Chondrocyte (in vitro differentiated cells): ENCODE measurements around the gene PLXND1. TPM values are rescaled to one million over a fixed set of nuclear protein-coding genes. Genes with fewer than 3 reads are reported as not detected.

Experiments
- DNase-seq: peaks from one replicate; pipeline ENCODE4 v3.0.0; 2021; ENCODE audit warnings: mixed read lengths, low spot score
- H3K27ac Mint-ChIP-seq: one replicate; pipeline ENCODE4 v1.8.0; 2021; ENCODE audit warnings: mild to moderate bottlenecking, moderate library complexity, mixed read lengths; ENCODE audit not compliant: unreplicated experiment
- H3K27me3 Mint-ChIP-seq: 2 replicates; pipeline ENCODE4 v1.8.0; 2021; ENCODE audit warnings: low read depth, mixed read lengths
- H3K36me3 Mint-ChIP-seq: 2 replicates; pipeline ENCODE4 v1.8.0; 2021; ENCODE audit warnings: low read depth, mixed read lengths
- H3K4me1 Mint-ChIP-seq: 2 replicates; pipeline ENCODE4 v1.8.0; 2021; ENCODE audit warnings: low read depth, mild to moderate bottlenecking, mixed read lengths
- H3K4me3 Mint-ChIP-seq: one replicate; pipeline ENCODE4 v1.8.0; 2021; ENCODE audit warnings: mild to moderate bottlenecking, moderate library complexity, mixed read lengths; ENCODE audit not compliant: unreplicated experiment
- H3K9me3 Mint-ChIP-seq: 2 replicates; pipeline ENCODE4 v1.8.0; 2021; ENCODE audit warnings: low read depth, mixed read lengths
- CTCF ChIP-seq: fragments of 200-600 bp; sonication (generic); IDR thresholded peaks from 2 replicates; pipeline ENCODE4 v1.5.0; 2021; ENCODE audit warnings: antibody characterized with exemption, mild to moderate bottlenecking, moderate library complexity
- total RNA-seq: library from RNA; stranded (reverse); gene quantifications from 3 replicates; pipeline ENCODE4 v1.2.1, GENCODE V29; 2021

The PLXND1 gene
- total RNA-seq, 1 donor from 2014 or later: 267 TPM

GRCh38 chr3:129602309-129602708, 4.2 kb downstream of the PLXND1 start:
- Mint-ChIP-seq H3K27me3 (no peaks in the 10 kb centered on the region), H3K27ac (peak overlapping the region; percentile 97), H3K36me3 (peaks cover 2% of the 10 kb centered on the region), H3K9me3 (no peaks in the 10 kb centered on the region), H3K4me3 (peak overlapping the region; percentile 98), H3K4me1 (peaks cover 79% of the 10 kb centered on the region)
- no peak for DNase-seq
- no peak for TF ChIP-seq CTCF

GRCh38 chr3:129601713-129602112, 4.8 kb downstream of the PLXND1 start:
- Mint-ChIP-seq H3K4me1 (peaks cover 80% of the 10 kb centered on the region), H3K27me3 (no peaks in the 10 kb centered on the region), H3K27ac (peak overlapping the region; percentile 97), H3K36me3 (peaks cover 2% of the 10 kb centered on the region), H3K9me3 (no peaks in the 10 kb centered on the region), H3K4me3 (peak overlapping the region; percentile 36)
- DNase-seq: no peak
- no peak for TF ChIP-seq CTCF

GRCh38 chr3:129600348-129600747, 6.1 kb downstream of the PLXND1 start:
- H3K27ac Mint-ChIP-seq: peak overlapping the region; percentile 99
- TF ChIP-seq CTCF: no peak
- H3K27me3 Mint-ChIP-seq: no peaks in the 10 kb centered on the region
- no peaks in the 10 kb centered on the region for H3K9me3 Mint-ChIP-seq
- no peak for DNase-seq
- peaks cover 91% of the 10 kb centered on the region for H3K4me1 Mint-ChIP-seq
- H3K4me3 Mint-ChIP-seq: no peak overlapping the region
- H3K36me3 Mint-ChIP-seq: no peaks in the 10 kb centered on the region

- peaks cover 97% of the 10 kb centered on the region for H3K4me1 Mint-ChIP-seq
- H3K36me3 Mint-ChIP-seq: no peaks in the 10 kb centered on the region
- H3K9me3 Mint-ChIP-seq: no peaks in the 10 kb centered on the region
- H3K4me3 Mint-ChIP-seq: peak overlapping the region; percentile 43
- H3K27ac Mint-ChIP-seq: peak overlapping the region; percentile 99
- no peaks in the 10 kb centered on the region for H3K27me3 Mint-ChIP-seq
- no peak for DNase-seq
- no peak for TF ChIP-seq CTCF
Observed at GRCh38 chr3:129599607-129600006, 6.9 kb downstream of the PLXND1 start.

GRCh38 chr3:129599073-129599472, 7.4 kb downstream of the PLXND1 start:
- no peaks in the 10 kb centered on the region for H3K36me3 Mint-ChIP-seq
- H3K27ac Mint-ChIP-seq: peak overlapping the region; percentile 99
- peaks cover 98% of the 10 kb centered on the region for H3K4me1 Mint-ChIP-seq
- no peaks in the 10 kb centered on the region for H3K9me3 Mint-ChIP-seq
- no peak for DNase-seq
- no peaks in the 10 kb centered on the region for H3K27me3 Mint-ChIP-seq
- TF ChIP-seq CTCF: no peak
- peak overlapping the region; percentile 40 for H3K4me3 Mint-ChIP-seq
